Measurements from ENCODE around the gene ZWILCH. TPM values are rescaled to one million over a fixed set of nuclear protein-coding genes. Genes with fewer than 3 reads are reported as not detected.
A peak's percentile ranks its signal among the peaks of the same experiment; 100 is the strongest.

Gene ZWILCH
- total RNA-seq, 1 donor from 2014 or later: 2.3 TPM

GRCh38 chr15:66486887-66487286 lies 18.2 kb upstream of the ZWILCH start:
- intact Hi-C loops (cut with DNase I): no loop called here
- no peak for TF ChIP-seq CTCF (IDR thresholded peaks at IDR 0.05)
- H3K36me3 ChIP-seq: peaks cover 47 to 57% of the 10 kb centered on the region in 2 donors

GRCh38 chr15:66488525-66488924 lies 16.6 kb upstream of the ZWILCH start:
- H3K4me3 ChIP-seq: no peak overlapping the region
- no peaks in the 10 kb centered on the region for H3K9me3 ChIP-seq
- DNase-seq (ENCODE audit: low spot score in 2 of 2): peak in 1 of 2 donors; percentile 21
- intact Hi-C loops (cut with DNase I): no loop called here
- no peaks in the 10 kb centered on the region for H3K27me3 ChIP-seq
- peaks cover 35 to 63% of the 10 kb centered on the region in 2 donors for H3K36me3 ChIP-seq
- TF ChIP-seq CTCF (IDR thresholded peaks at IDR 0.05): no peak
- H3K27ac ChIP-seq: no peak overlapping the region
- no peaks in the 10 kb centered on the region for H3K4me1 ChIP-seq

More at GRCh38 chr15:66486887-66487286, 18.2 kb upstream of the ZWILCH start:
- peak in 1 of 2 donors; percentile 15 for DNase-seq (ENCODE audit: low spot score in 2 of 2)
- Histone ChIP-seq H3K9me3 (no peaks in the 10 kb centered on the region), H3K4me3 (no peak overlapping the region), H3K4me1 (no peaks in the 10 kb centered on the region), H3K27ac (no peak overlapping the region), H3K27me3 (no peaks in the 10 kb centered on the region)

GRCh38 chr15:66489179-66489791 lies 15.8 kb upstream of the ZWILCH start:
- TF ChIP-seq CTCF (IDR thresholded peaks at IDR 0.05): no peak
- intact Hi-C loops (cut with DNase I): no loop called here
- Histone ChIP-seq H3K4me3 (no peak overlapping the region), H3K27me3 (no peaks in the 10 kb centered on the region), H3K36me3 (peaks cover 35 to 69% of the 10 kb centered on the region in 2 donors), H3K27ac (no peak overlapping the region), H3K4me1 (no peaks in the 10 kb centered on the region), H3K9me3 (no peaks in the 10 kb centered on the region)
- peak in 1 of 2 donors; percentile 43 for DNase-seq (ENCODE audit: low spot score in 2 of 2)

- TF ChIP-seq CTCF (IDR thresholded peaks at IDR 0.05): no peak
- peaks cover 28 to 67% of the 10 kb centered on the region in 2 donors for H3K36me3 ChIP-seq
- intact Hi-C loops (cut with DNase I): loop anchor here (10.0 kb wide), 1 partner anchor 877 kb away; the partner anchor contains the start of gene INTS14
Measured at GRCh38 chr15:66491846-66492245, 13.3 kb upstream of the ZWILCH start.

GRCh38 chr15:66494262-66494661 lies 10.9 kb upstream of the ZWILCH start:
- no peak for DNase-seq (ENCODE audit: low spot score in 2 of 2)
- Histone ChIP-seq H3K36me3 (peaks cover 26 to 62% of the 10 kb centered on the region in 2 donors), H3K27ac (no peak overlapping the region), H3K9me3 (no peaks in the 10 kb centered on the region), H3K4me3 (no peak overlapping the region), H3K27me3 (no peaks in the 10 kb centered on the region), H3K4me1 (peaks cover 5 to 11% of the 10 kb centered on the region in 2 donors)
- intact Hi-C loops (cut with DNase I): loop anchor here (10.0 kb wide), 1 partner anchor 879 kb away; the partner anchor contains the start of gene INTS14
- no peak for TF ChIP-seq CTCF (IDR thresholded peaks at IDR 0.05)

More at GRCh38 chr15:66491846-66492245, 13.3 kb upstream of the ZWILCH start:
- Histone ChIP-seq H3K27me3 (no peaks in the 10 kb centered on the region), H3K4me3 (no peak overlapping the region), H3K4me1 (peaks cover 5% of the 10 kb centered on the region in 2 donors), H3K9me3 (no peaks in the 10 kb centered on the region), H3K27ac (no peak overlapping the region)
- peak in 1 of 2 donors; percentile 38 for DNase-seq (ENCODE audit: low spot score in 2 of 2)
